GM10266 (cell line): ENCODE results near the gene IGFBPL1.
"Not testable (repeated sequence)": the region's sequence is repeated elsewhere in the genome, so short reads cannot be mapped to it uniquely, and the experiment has no call there.

Source experiments
- DNase-seq: peaks from one replicate; pipeline ENCODE4 v3.0.0; 2012; ENCODE audit errors: extremely low spot score
- CTCF ChIP-seq: IDR thresholded peaks from 2 replicates; pipeline ENCODE4 v1.5.1; 2012; ENCODE audit warnings: mild to moderate bottlenecking, low read depth; ENCODE audit not compliant: control insufficient read depth, insufficient read depth; ENCODE audit errors: missing control alignments

The IGFBPL1 gene

GRCh38 chr9:38408719-38409118 is 15.5 kb downstream of the IGFBPL1 start:
- TF ChIP-seq CTCF: no peak
- DNase-seq: no peak

GRCh38 chr9:38406476-38407186 is 17.6 kb downstream of the IGFBPL1 start:
- DNase-seq: no peak
- TF ChIP-seq CTCF: no peak

- no peak for DNase-seq
- no peak for TF ChIP-seq CTCF
Measured at GRCh38 chr9:38405785-38406184, 18.5 kb downstream of the IGFBPL1 start.

- DNase-seq: no peak
- no peak for TF ChIP-seq CTCF
Measured at GRCh38 chr9:38404314-38404713, 19.9 kb downstream of the IGFBPL1 start.

GRCh38 chr9:38401994-38402393 is 22.3 kb downstream of the IGFBPL1 start:
- no peak for DNase-seq
- no peak for TF ChIP-seq CTCF

- not testable (repeated sequence) for DNase-seq
Measured at GRCh38 chr9:38399191-38399590, 25.1 kb downstream of the IGFBPL1 start.

GRCh38 chr9:38396371-38396671 is 27.9 kb downstream of the IGFBPL1 start:
- DNase-seq: no peak
- no peak for TF ChIP-seq CTCF
